A673 (cell line): ENCODE measurements around the gene HOMEZ. TPM values are rescaled to one million over a fixed set of nuclear protein-coding genes. Genes with fewer than 3 reads are reported as not detected.

Source experiments
- BruUV-seq: library from RNA; stranded (reverse); fragments of 400-500 nt; replicated peaks from 2 replicates; lab custom pipeline; 2021; lab: Mats Ljungman, UMichigan
- CTCF ChIA-PET: fragments of 300-600 bp; sonication (Branson Sonifier 250); formaldehyde crosslinking; loops from one replicate; lab custom pipeline; 2022; ENCODE audit warnings: antibody characterized with exemption; lab: Charles Lee
- POLR2A ChIA-PET: fragments of 300-600 bp; sonication (Branson Sonifier 250); formaldehyde crosslinking; loops from one replicate; lab custom pipeline; 2022; ENCODE audit warnings: antibody characterized with exemption; ENCODE audit not compliant: low non-redundant PET; lab: Charles Lee
- DNase-seq: peaks from one replicate; pipeline ENCODE4 v3.0.0-alpha.2; 2015; ENCODE audit warnings: low spot score
- H3K27ac ChIP-seq: fragments of 200-600 bp; sonication (generic); 2 replicates; pipeline ENCODE4 v1.5.1; 2016; ENCODE audit warnings: mixed run types, low read depth, mild to moderate bottlenecking, mixed read lengths, antibody characterized with exemption, low read length; ENCODE audit not compliant: poor library complexity, severe bottlenecking
- H3K27me3 ChIP-seq: fragments of 200-600 bp; sonication (generic); replicated peaks from 2 replicates; pipeline ENCODE4 v1.6.1; 2017; ENCODE audit warnings: mixed run types, low read depth, mild to moderate bottlenecking, mixed read lengths, antibody characterized with exemption, low read length; ENCODE audit not compliant: insufficient read depth, poor library complexity
- H3K36me3 ChIP-seq: fragments of 200-600 bp; sonication (generic); 2 replicates; pipeline ENCODE4 v1.6.1; 2016; ENCODE audit warnings: mixed run types, mild to moderate bottlenecking, mixed read lengths, antibody characterized with exemption, low read length; ENCODE audit not compliant: insufficient read depth, poor library complexity, severe bottlenecking
- H3K4me1 ChIP-seq: fragments of 200-600 bp; sonication (generic); 2 replicates; pipeline ENCODE4 v1.6.1; 2017; ENCODE audit warnings: mixed run types, mild to moderate bottlenecking, mixed read lengths, antibody characterized with exemption, low read length; ENCODE audit not compliant: insufficient read depth, poor library complexity, severe bottlenecking
- H3K4me3 ChIP-seq: fragments of 200-600 bp; sonication (generic); 2 replicates; pipeline ENCODE4 v1.5.1; 2016; ENCODE audit warnings: low read depth, mixed run types, mild to moderate bottlenecking, mixed read lengths, low read length; ENCODE audit not compliant: poor library complexity, severe bottlenecking
- H3K9me3 ChIP-seq: fragments of 200-600 bp; sonication (generic); 2 replicates; pipeline ENCODE4 v1.6.1; 2016; ENCODE audit warnings: mixed run types, low read depth, mild to moderate bottlenecking, mixed read lengths, antibody characterized with exemption, low read length; ENCODE audit not compliant: poor library complexity, severe bottlenecking
- CTCF ChIP-seq: fragments of 300-800, 200-600 bp; sonication (generic); conservative IDR thresholded peaks from 2 replicates; pipeline ENCODE4 v1.5.1; 2017; ENCODE audit warnings: low read depth, mild to moderate bottlenecking, antibody characterized with exemption, low read length, moderate library complexity, mixed read lengths
- EZH2 ChIP-seq: fragments of 200-600 bp; sonication (generic); IDR thresholded peaks from 2 replicates; pipeline ENCODE4 v1.6.1; 2017; ENCODE audit warnings: borderline replicate concordance, low read depth, mild to moderate bottlenecking, mixed read lengths, antibody characterized with exemption, low read length; ENCODE audit not compliant: poor library complexity, severe bottlenecking
- intact Hi-C: fragments of 100-400 bp; cut with micrococcal nuclease; formaldehyde crosslinking; loops from one replicate; pipeline ENCODE4 v1.10.0; 2022; ENCODE audit not compliant: unreplicated experiment
- total RNA-seq: library from RNA; stranded (reverse); gene quantifications from 2 replicates; pipeline ENCODE4 v1.2.3, GENCODE V29; 2021

HOMEZ gene
- total RNA-seq, 1 experiment from 2014 or later = 6.3 TPM

GRCh38 chr14:23319746-23320583 lies 34.0 kb upstream of the HOMEZ start:
- ChIA-PET POLR2A (no interaction called here), CTCF (interaction anchor here (0.5 to 3.1 kb wide), 3 partner anchors 19 to 199 kb away, joined by 3 to 9 read pairs (median 7); no protein-coding TSS in a partner anchor)
- Histone ChIP-seq H3K4me3 (peak overlapping the region; percentile 38), H3K9me3 (no peaks in the 10 kb centered on the region), H3K27ac (peak overlapping the region; percentile 80), H3K36me3 (peaks cover 29% of the 10 kb centered on the region), H3K27me3 (no peaks in the 10 kb centered on the region), H3K4me1 (peaks cover 13% of the 10 kb centered on the region)
- intact Hi-C loops = loop anchor here (5.0 kb wide), 2 partner anchors 47 to 147 kb away; partner anchors contain the start of genes EFS and NGDN
- DNase-seq = no peak
- no TSS peak for BruUV-seq
- TF ChIP-seq EZH2 (no peak), CTCF (no peak)

- CTCF ChIA-PET = interaction anchor here (0.7 kb wide), 1 partner anchor 1802 kb away, joined by 4 read pairs; no protein-coding TSS in a partner anchor
- intact Hi-C loops = no loop called here
- peaks cover 3% of the 10 kb centered on the region for H3K4me1 ChIP-seq
- no TSS peak for BruUV-seq
- H3K36me3 ChIP-seq = peaks cover 7% of the 10 kb centered on the region
- TF ChIP-seq EZH2 (no peak), CTCF (no peak)
- no peak overlapping the region for H3K27ac ChIP-seq
- no peaks in the 10 kb centered on the region for H3K27me3 ChIP-seq
- H3K4me3 ChIP-seq = no peak overlapping the region
- DNase-seq = no peak
- H3K9me3 ChIP-seq = no peaks in the 10 kb centered on the region
- POLR2A ChIA-PET = interaction anchor here (0.6 kb wide), 1 partner anchor 228 kb away, joined by 5 read pairs; no protein-coding TSS in a partner anchor
These were observed 30.4 kb upstream of the HOMEZ start for GRCh38 chr14:23316300-23316699.

- H3K4me3 ChIP-seq = no peak overlapping the region
- BruUV-seq = no TSS peak
- peaks cover 9% of the 10 kb centered on the region for H3K4me1 ChIP-seq
- peaks cover 6% of the 10 kb centered on the region for H3K36me3 ChIP-seq
- TF ChIP-seq EZH2 (no peak), CTCF (no peak)
- ChIA-PET POLR2A (no interaction called here), CTCF (no interaction called here)
- no peaks in the 10 kb centered on the region for H3K9me3 ChIP-seq
- no peak overlapping the region for H3K27ac ChIP-seq
- no peaks in the 10 kb centered on the region for H3K27me3 ChIP-seq
- intact Hi-C loops = no loop called here
- no peak for DNase-seq
These were observed 24.6 kb upstream of the HOMEZ start for GRCh38 chr14:23310546-23310945.
